Mesenchymal stem cell (in vitro differentiated cells and primary cell): ENCODE results near the gene CITED1.

ENCODE experiments used
- DNase-seq: peaks from one replicate; pipeline ENCODE4 v3.0.0-alpha.2; 2013
- H2AFZ ChIP-seq: one replicate; pipeline ENCODE4 v1.6.1; 2013; ENCODE audit warnings: low read depth, mild to moderate bottlenecking, control low read depth, inconsistent platforms, low read length, moderate library complexity
- H2AK5ac ChIP-seq: 2 replicates; pipeline ENCODE4 v1.6.1; 2013; ENCODE audit warnings: low read length, moderate library complexity, mild to moderate bottlenecking, inconsistent platforms; ENCODE audit not compliant: severe bottlenecking
- H2BK120ac ChIP-seq: one replicate; pipeline ENCODE4 v1.6.1; 2013; ENCODE audit warnings: low read depth, mild to moderate bottlenecking, inconsistent platforms, low read length, moderate library complexity
- H2BK12ac ChIP-seq, 2 experiments: one replicate each; pipeline ENCODE4 v1.6.1; 2013; ENCODE audit warnings: inconsistent platforms in 2 of 2, low read length in 2 of 2, mild to moderate bottlenecking in 2 of 2, moderate library complexity in 2 of 2, control low read depth in 1 of 2
- H2BK15ac ChIP-seq: one replicate; pipeline ENCODE4 v1.6.1; 2013; ENCODE audit warnings: mild to moderate bottlenecking, low read depth, inconsistent platforms; ENCODE audit not compliant: poor library complexity, severe bottlenecking
- H2BK5ac ChIP-seq: 2 replicates; pipeline ENCODE4 v1.6.1; 2013; ENCODE audit warnings: low read depth, mild to moderate bottlenecking, low read length, control low read depth, inconsistent platforms; ENCODE audit not compliant: poor library complexity, severe bottlenecking
- H3K14ac ChIP-seq, 2 experiments: one replicate each; pipeline ENCODE4 v1.6.1; 2013; ENCODE audit warnings: inconsistent platforms in 2 of 2, low read length in 2 of 2, control low read depth in 1 of 2, mild to moderate bottlenecking in 1 of 2, moderate library complexity in 1 of 2
- H3K18ac ChIP-seq, 2 experiments: one replicate each; pipeline ENCODE4 v1.6.1; 2013; ENCODE audit warnings: inconsistent platforms in 2 of 2, low read length in 2 of 2, control low read depth in 1 of 2, low read depth in 1 of 2, mild to moderate bottlenecking in 1 of 2
- H3K23ac ChIP-seq, 2 experiments: one replicate each; pipeline ENCODE4 v1.6.1; 2013; ENCODE audit warnings: inconsistent platforms in 2 of 2, low read length in 2 of 2, mild to moderate bottlenecking in 2 of 2, moderate library complexity in 2 of 2, control low read depth in 1 of 2
- H3K27ac ChIP-seq: 2 replicates; pipeline ENCODE4 v1.5.1; 2013; ENCODE audit warnings: mild to moderate bottlenecking, moderate library complexity, low read length, control low read depth, inconsistent platforms; ENCODE audit not compliant: poor library complexity, severe bottlenecking
- H3K27me3 ChIP-seq, 2 experiments: 2 replicates each; pipeline versions ENCODE4 v1.6.1 to v1.7.0; 2013; ENCODE audit warnings: low read length in 2 of 2, mild to moderate bottlenecking in 2 of 2, moderate library complexity in 2 of 2, control low read depth in 1 of 2, inconsistent platforms in 1 of 2; ENCODE audit not compliant: control insufficient read depth in 1 of 2, insufficient read depth in 1 of 2
- H3K36me3 ChIP-seq, 2 experiments: 2 replicates each; pipeline versions ENCODE4 v1.6.1 to v1.7.0; 2013; ENCODE audit warnings: low read length in 2 of 2, control low read depth in 1 of 2, inconsistent platforms in 1 of 2, low read depth in 1 of 2, mild to moderate bottlenecking in 1 of 2; ENCODE audit not compliant: insufficient read depth in 2 of 2, control insufficient read depth in 1 of 2
- H3K4ac ChIP-seq, 2 experiments: one replicate each; pipeline ENCODE4 v1.6.1; 2013; ENCODE audit warnings: inconsistent platforms in 2 of 2, low read length in 2 of 2, mild to moderate bottlenecking in 2 of 2, moderate library complexity in 2 of 2, control low read depth in 1 of 2, low read depth in 1 of 2
- H3K4me1 ChIP-seq: 2 replicates; pipeline ENCODE4 v1.6.1; 2013; ENCODE audit warnings: low read depth, low read length, control low read depth; ENCODE audit not compliant: control insufficient read depth, insufficient read depth
- H3K4me2 ChIP-seq: 2 replicates; pipeline ENCODE4 v1.6.1; 2013; ENCODE audit warnings: low read length, mild to moderate bottlenecking, inconsistent platforms; ENCODE audit not compliant: poor library complexity, severe bottlenecking
- H3K4me3 ChIP-seq, 2 experiments: 2 replicates each; pipeline versions ENCODE4 v1.5.1 to v1.7.0; 2013; ENCODE audit warnings: low read length in 2 of 2, mild to moderate bottlenecking in 2 of 2, control low read depth in 1 of 2, low read depth in 1 of 2; ENCODE audit not compliant: insufficient read depth in 1 of 2
- H3K79me1 ChIP-seq: replicated peaks from 2 replicates; pipeline ENCODE4 v1.6.1; 2013; ENCODE audit warnings: mild to moderate bottlenecking, control low read depth, low read length, inconsistent platforms; ENCODE audit not compliant: poor library complexity, severe bottlenecking
- H3K9ac ChIP-seq: 2 replicates; pipeline ENCODE4 v1.7.0; 2013; ENCODE audit warnings: mild to moderate bottlenecking, low read length, moderate library complexity
- H3K9me3 ChIP-seq: 2 replicates; pipeline ENCODE4 v1.7.0; 2013; ENCODE audit warnings: mild to moderate bottlenecking, low read length; ENCODE audit not compliant: control insufficient read depth
- H4K8ac ChIP-seq: one replicate; pipeline ENCODE4 v1.6.1; 2013; ENCODE audit warnings: inconsistent platforms, mild to moderate bottlenecking, low read length, moderate library complexity
- H4K91ac ChIP-seq: one replicate; pipeline ENCODE4 v1.6.1; 2013; ENCODE audit warnings: mild to moderate bottlenecking, low read length, inconsistent platforms
- WGBS: methylation state at CpG from one replicate; pipeline ENCODE4 v1.1.7; 2013; ENCODE audit warnings: mixed read lengths; 5-methylcytosine and 5-hydroxymethylcytosine counted together

Gene CITED1

DNA sequence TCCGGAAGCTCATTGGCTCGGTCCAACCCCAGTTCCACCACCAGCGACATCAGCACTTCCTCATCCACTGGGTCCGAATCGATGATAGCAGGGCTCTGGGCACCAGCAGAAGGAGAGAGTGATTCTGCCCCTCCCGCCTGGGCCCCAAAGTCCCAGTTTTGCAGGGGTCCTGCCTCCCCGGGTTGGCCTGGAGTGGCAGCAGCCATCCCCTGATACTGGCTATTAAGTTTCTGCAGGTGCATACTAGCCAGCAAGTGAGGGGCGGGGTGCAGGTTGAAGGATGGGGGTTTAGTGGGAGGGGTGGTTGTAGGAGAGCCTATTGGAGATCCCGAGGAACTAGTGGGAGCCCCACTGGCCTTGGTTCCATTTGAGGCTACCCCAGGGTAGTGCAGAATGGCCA is 3.9 kb downstream of the CITED1 start:
- DNase-seq: no peak
- WGBS: 87% methylated on average over 9 of the region's 9 CpGs

DNA sequence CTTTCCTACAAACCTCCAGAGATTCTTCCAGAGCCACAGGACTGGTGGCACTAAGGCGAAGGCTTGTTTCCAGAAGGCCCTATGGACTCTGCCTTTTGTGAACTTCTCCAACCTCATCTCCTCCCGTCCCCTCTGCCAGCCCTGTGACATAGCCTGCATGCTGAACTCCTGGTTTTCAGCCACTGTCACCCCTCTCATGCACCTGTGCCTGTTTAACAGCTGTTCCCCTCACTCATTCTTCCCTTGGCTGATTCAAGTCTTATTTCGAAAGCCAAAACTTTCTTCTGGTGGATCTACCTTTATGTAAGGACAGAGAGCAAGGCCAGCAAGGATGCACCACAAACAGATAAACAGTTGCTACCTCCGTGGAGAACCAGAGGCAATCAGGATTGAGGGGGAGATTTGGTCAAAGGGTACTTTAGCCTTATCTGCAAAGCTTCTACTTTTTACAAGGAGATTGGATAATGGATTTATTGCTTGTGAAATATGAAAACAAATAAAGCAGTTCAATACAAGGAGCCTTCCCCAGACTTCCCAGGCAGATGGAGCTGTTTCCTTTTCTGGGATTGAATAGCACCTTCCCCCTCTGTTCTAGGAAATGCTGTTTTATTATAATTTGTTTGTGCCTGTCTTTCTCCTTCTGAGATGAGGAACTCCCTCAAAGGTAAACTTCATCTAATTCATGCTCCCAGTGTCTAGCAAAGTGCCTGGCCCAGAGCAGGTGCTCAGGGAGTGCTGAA is 5.7 kb downstream of the CITED1 start:
- Histone ChIP-seq H3K4ac (no peak overlapping the region), H3K4me3 (no peak overlapping the region), H2BK5ac (no peak overlapping the region), H3K23ac (no peak overlapping the region), H3K9me3 (no peaks in the 10 kb centered on the region), H3K4me1 (peaks cover 3% of the 10 kb centered on the region), H3K9ac (no peak overlapping the region), H3K14ac (no peak overlapping the region), H2BK15ac (no peak overlapping the region), H2AFZ (no peak overlapping the region), H4K8ac (no peak overlapping the region), H3K27ac (no peak overlapping the region), H2BK12ac (no peak overlapping the region), H3K27me3 (peaks cover 71 to 90% of the 10 kb centered on the region in 2 experiments), H2BK120ac (no peak overlapping the region), H3K4me2 (no peak overlapping the region), H3K36me3 (no peaks in the 10 kb centered on the region), H3K79me1 (no peaks in the 10 kb centered on the region), H4K91ac (no peak overlapping the region), H3K18ac (no peak overlapping the region), H2AK5ac (no peak overlapping the region)
- WGBS: 66% methylated on average over 4 of the region's 4 CpGs
- DNase-seq: no peak

More for the DNA sequence above, 3.9 kb downstream of the CITED1 start:
- Histone ChIP-seq H3K4me1 (peaks cover 10% of the 10 kb centered on the region), H3K36me3 (no peaks in the 10 kb centered on the region), H3K23ac (no peak overlapping the region), H3K14ac (no peak overlapping the region), H2BK5ac (no peak overlapping the region), H3K9ac (no peak overlapping the region), H4K8ac (no peak overlapping the region), H2BK15ac (no peak overlapping the region), H2BK12ac (no peak overlapping the region), H3K4ac (no peak overlapping the region), H3K4me3 (no peak overlapping the region), H3K4me2 (no peak overlapping the region), H3K18ac (no peak overlapping the region), H2BK120ac (no peak overlapping the region), H2AFZ (no peak overlapping the region), H2AK5ac (no peak overlapping the region), H4K91ac (no peak overlapping the region), H3K9me3 (no peaks in the 10 kb centered on the region), H3K27me3 (peaks cover 73 to 88% of the 10 kb centered on the region in 2 experiments), H3K27ac (no peak overlapping the region), H3K79me1 (no peaks in the 10 kb centered on the region)

DNA sequence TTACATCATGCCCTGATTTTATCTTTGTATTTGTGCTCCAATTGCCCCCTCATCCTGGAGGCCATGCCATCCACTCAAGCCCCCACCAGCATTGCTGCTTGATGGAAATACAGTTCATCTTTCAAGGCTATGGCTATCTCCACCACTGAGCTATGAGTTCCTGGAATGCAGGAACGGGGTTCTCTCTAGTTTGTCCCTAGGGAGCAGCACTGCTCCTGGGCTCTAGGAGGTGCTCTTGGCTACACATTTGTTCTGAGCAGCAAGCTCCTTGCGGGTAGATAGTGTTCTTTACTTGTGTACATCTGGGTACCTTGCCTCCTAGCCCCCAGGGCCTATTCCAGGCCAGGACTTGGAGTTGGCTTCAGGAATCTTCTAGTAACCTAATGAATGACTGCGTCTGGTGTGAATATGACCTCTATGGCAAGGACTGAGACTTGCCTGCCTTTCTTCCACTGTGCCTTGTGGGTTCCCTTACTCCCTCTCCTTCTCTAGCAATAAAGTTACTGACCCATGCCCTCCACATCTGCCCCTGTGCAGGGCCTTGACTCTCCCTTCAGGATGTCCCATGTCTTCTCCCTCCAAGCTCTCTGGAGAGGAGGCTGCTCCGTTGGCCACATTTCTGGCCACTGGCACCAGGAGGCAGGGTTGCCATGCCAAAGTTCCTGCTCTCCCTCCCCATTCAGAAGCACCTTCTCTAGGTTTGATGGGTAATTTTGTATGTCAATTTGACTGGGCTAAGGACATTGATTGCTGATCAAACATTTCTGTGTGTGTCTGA is 7.6 kb downstream of the CITED1 start:
- Histone ChIP-seq H3K18ac (no peak overlapping the region), H2BK5ac (no peak overlapping the region), H3K27ac (no peak overlapping the region), H2AK5ac (no peak overlapping the region), H3K79me1 (no peaks in the 10 kb centered on the region), H3K36me3 (no peaks in the 10 kb centered on the region), H2BK120ac (no peak overlapping the region), H2AFZ (no peak overlapping the region), H3K23ac (no peak overlapping the region), H4K91ac (no peak overlapping the region), H4K8ac (no peak overlapping the region), H3K9ac (no peak overlapping the region), H3K4me3 (no peak overlapping the region), H2BK15ac (no peak overlapping the region), H2BK12ac (no peak overlapping the region), H3K4ac (no peak overlapping the region), H3K4me2 (no peak overlapping the region), H3K4me1 (no peaks in the 10 kb centered on the region), H3K9me3 (no peaks in the 10 kb centered on the region), H3K14ac (no peak overlapping the region), H3K27me3 (peaks cover 54 to 76% of the 10 kb centered on the region in 2 experiments)
- no peak for DNase-seq
- 39% methylated on average over 3 of the region's 4 CpGs for WGBS

DNA sequence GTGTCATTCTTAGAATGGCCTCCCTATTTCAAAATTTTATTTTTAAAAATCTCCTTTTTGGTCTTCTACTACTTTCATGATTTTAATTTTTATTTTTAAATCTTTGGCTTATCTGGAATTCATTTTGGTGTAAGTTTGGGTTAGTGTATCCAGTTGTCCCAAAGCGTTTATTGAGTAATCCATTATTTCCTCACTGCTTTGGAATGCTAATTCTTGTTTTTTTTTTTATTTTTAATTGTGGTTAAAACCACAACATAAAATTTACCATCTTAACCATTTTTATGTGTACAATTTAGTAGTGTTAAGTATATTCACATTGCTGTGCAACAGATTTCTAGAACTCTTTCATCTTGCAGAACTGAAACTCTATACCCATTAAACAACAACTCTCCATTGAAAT is 8.7 kb downstream of the CITED1 start:
- Histone ChIP-seq H3K4me2 (no peak overlapping the region), H4K8ac (no peak overlapping the region), H3K79me1 (no peaks in the 10 kb centered on the region), H2BK120ac (no peak overlapping the region), H4K91ac (no peak overlapping the region), H3K23ac (no peak overlapping the region), H2BK5ac (no peak overlapping the region), H2BK12ac (no peak overlapping the region), H3K4ac (no peak overlapping the region), H3K18ac (no peak overlapping the region), H3K27me3 (peaks cover 42 to 76% of the 10 kb centered on the region in 2 experiments), H3K14ac (no peak overlapping the region), H3K36me3 (no peaks in the 10 kb centered on the region), H3K9me3 (no peaks in the 10 kb centered on the region), H2AK5ac (no peak overlapping the region), H3K4me1 (no peaks in the 10 kb centered on the region), H3K4me3 (no peak overlapping the region), H2AFZ (no peak overlapping the region), H3K9ac (no peak overlapping the region), H2BK15ac (no peak overlapping the region), H3K27ac (no peak overlapping the region)
- WGBS: no CpG with 5 or more reads among the region's 1 CpG
- DNase-seq: no peak
